A673 (cell line): ENCODE results near the gene ELOF1.
"Not testable (repeated sequence)": the region's sequence is repeated elsewhere in the genome, so short reads cannot be mapped to it uniquely, and the experiment has no call there.

Experiments used
- EZH2 ChIP-seq: fragments of 200-600 bp; sonication (generic); IDR thresholded peaks from 2 replicates; pipeline ENCODE4 v1.6.1; 2017; ENCODE audit warnings: borderline replicate concordance, low read depth, mild to moderate bottlenecking, mixed read lengths, antibody characterized with exemption, low read length; ENCODE audit not compliant: poor library complexity, severe bottlenecking
- TF ChIP-seq, protein P1 (sequence below): fragments of 300-800, 200-600 bp; sonication (generic); conservative IDR thresholded peaks from 2 replicates; pipeline ENCODE4 v1.5.1; 2017; ENCODE audit warnings: low read depth, mild to moderate bottlenecking, antibody characterized with exemption, low read length, moderate library complexity, mixed read lengths

GRCh38 chr19:11564082-11564807, 5.2 kb upstream of the ELOF1 start:
- TF ChIP-seq EZH2, result not testable (repeated sequence)
- TF ChIP-seq, protein P1, sequence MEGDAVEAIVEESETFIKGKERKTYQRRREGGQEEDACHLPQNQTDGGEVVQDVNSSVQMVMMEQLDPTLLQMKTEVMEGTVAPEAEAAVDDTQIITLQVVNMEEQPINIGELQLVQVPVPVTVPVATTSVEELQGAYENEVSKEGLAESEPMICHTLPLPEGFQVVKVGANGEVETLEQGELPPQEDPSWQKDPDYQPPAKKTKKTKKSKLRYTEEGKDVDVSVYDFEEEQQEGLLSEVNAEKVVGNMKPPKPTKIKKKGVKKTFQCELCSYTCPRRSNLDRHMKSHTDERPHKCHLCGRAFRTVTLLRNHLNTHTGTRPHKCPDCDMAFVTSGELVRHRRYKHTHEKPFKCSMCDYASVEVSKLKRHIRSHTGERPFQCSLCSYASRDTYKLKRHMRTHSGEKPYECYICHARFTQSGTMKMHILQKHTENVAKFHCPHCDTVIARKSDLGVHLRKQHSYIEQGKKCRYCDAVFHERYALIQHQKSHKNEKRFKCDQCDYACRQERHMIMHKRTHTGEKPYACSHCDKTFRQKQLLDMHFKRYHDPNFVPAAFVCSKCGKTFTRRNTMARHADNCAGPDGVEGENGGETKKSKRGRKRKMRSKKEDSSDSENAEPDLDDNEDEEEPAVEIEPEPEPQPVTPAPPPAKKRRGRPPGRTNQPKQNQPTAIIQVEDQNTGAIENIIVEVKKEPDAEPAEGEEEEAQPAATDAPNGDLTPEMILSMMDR, result not testable (repeated sequence)
